Trophoblast cell (in vitro differentiated cells and primary cell): ENCODE results near the gene LDB3.
A peak's percentile ranks its signal among the peaks of the same experiment; 100 is the strongest.

ENCODE experiments used
- DNase-seq, 2 donors: peaks; one replicate each; pipeline ENCODE4 v3.0.0-alpha.2; 2016
- H2AFZ ChIP-seq: 2 replicates; pipeline ENCODE4 v1.6.1; 2013; ENCODE audit warnings: low read length, moderate library complexity, mild to moderate bottlenecking; ENCODE audit not compliant: insufficient read depth, poor library complexity
- H2AK5ac ChIP-seq: 2 replicates; pipeline ENCODE4 v1.6.1; 2013; ENCODE audit warnings: mild to moderate bottlenecking, low read length
- H2BK120ac ChIP-seq: 2 replicates; pipeline ENCODE4 v1.6.1; 2013; ENCODE audit warnings: low read length, mild to moderate bottlenecking, moderate library complexity; ENCODE audit not compliant: insufficient read depth, poor library complexity
- H2BK12ac ChIP-seq: 2 replicates; pipeline ENCODE4 v1.6.1; 2013; ENCODE audit warnings: mild to moderate bottlenecking, low read length, moderate library complexity
- H2BK5ac ChIP-seq: 2 replicates; pipeline ENCODE4 v1.6.1; 2013; ENCODE audit warnings: low read length, low read depth, moderate library complexity, mild to moderate bottlenecking; ENCODE audit not compliant: poor library complexity
- H3K14ac ChIP-seq: 2 replicates; pipeline ENCODE4 v1.6.1; 2013; ENCODE audit warnings: mild to moderate bottlenecking, low read length
- H3K18ac ChIP-seq: 2 replicates; pipeline ENCODE4 v1.6.1; 2013; ENCODE audit warnings: mild to moderate bottlenecking, low read length
- H3K23ac ChIP-seq: 2 replicates; pipeline ENCODE4 v1.6.1; 2013; ENCODE audit warnings: low read length
- H3K27ac ChIP-seq: 2 replicates; pipeline ENCODE4 v1.5.1; 2013; ENCODE audit warnings: low read depth, mild to moderate bottlenecking, inconsistent platforms, low read length, moderate library complexity
- H3K27me3 ChIP-seq: 2 replicates; pipeline ENCODE4 v1.6.1; 2013; ENCODE audit warnings: inconsistent platforms, mild to moderate bottlenecking, low read length, moderate library complexity; ENCODE audit not compliant: insufficient read depth
- H3K36me3 ChIP-seq, 2 experiments: 1 replicate in 1 of 2; 2 replicates in 1 of 2; pipeline ENCODE4 v1.6.1; 2013; ENCODE audit warnings: low read length in 2 of 2, mild to moderate bottlenecking in 2 of 2, moderate library complexity in 1 of 2; ENCODE audit not compliant: insufficient read depth in 2 of 2, control insufficient read depth in 1 of 2
- H3K4ac ChIP-seq: 2 replicates; pipeline ENCODE4 v1.6.1; 2013; ENCODE audit warnings: low read depth, mild to moderate bottlenecking, low read length, moderate library complexity
- H3K4me1 ChIP-seq, 2 experiments: 1 replicate in 1 of 2; 2 replicates in 1 of 2; pipeline ENCODE4 v1.6.1; 2013; ENCODE audit warnings: low read length in 2 of 2, mild to moderate bottlenecking in 2 of 2, moderate library complexity in 1 of 2; ENCODE audit not compliant: insufficient read depth in 2 of 2, control insufficient read depth in 1 of 2
- H3K4me2 ChIP-seq: 2 replicates; pipeline ENCODE4 v1.6.1; 2013; ENCODE audit warnings: inconsistent platforms, mild to moderate bottlenecking, low read length, moderate library complexity
- H3K4me3 ChIP-seq: 2 replicates; pipeline ENCODE4 v1.5.1; 2013; ENCODE audit warnings: mild to moderate bottlenecking, low read depth, low read length, inconsistent platforms
- H3K79me1 ChIP-seq: one replicate; pipeline ENCODE4 v1.6.1; 2013; ENCODE audit warnings: low read length
- H3K79me2 ChIP-seq: 2 replicates; pipeline ENCODE4 v1.6.1; 2013; ENCODE audit warnings: low read length, mild to moderate bottlenecking; ENCODE audit not compliant: control insufficient read depth, insufficient read depth, poor library complexity
- H3K9ac ChIP-seq: 2 replicates; pipeline ENCODE4 v1.6.1; 2013; ENCODE audit warnings: mild to moderate bottlenecking, low read length
- H3K9me3 ChIP-seq: 2 replicates; pipeline ENCODE4 v1.6.1; 2013; ENCODE audit warnings: low read depth, mild to moderate bottlenecking, control low read depth, inconsistent platforms, low read length; ENCODE audit not compliant: insufficient read depth
- H4K12ac ChIP-seq: 2 replicates; pipeline ENCODE4 v1.6.1; 2013; ENCODE audit warnings: low read depth, mild to moderate bottlenecking, low read length, moderate library complexity
- H4K8ac ChIP-seq: 2 replicates; pipeline ENCODE4 v1.6.1; 2013; ENCODE audit warnings: low read depth, mild to moderate bottlenecking, low read length, moderate library complexity
- H4K91ac ChIP-seq: one replicate; pipeline ENCODE4 v1.6.1; 2013; ENCODE audit warnings: low read depth, mild to moderate bottlenecking, low read length, moderate library complexity
- WGBS: extraction: QIAGEN DNeasy Blood & Tissue Kit; methylation state at CpG from one replicate; pipeline ENCODE4 v1.1.7; 2013; ENCODE audit warnings: missing lambda C conversion rate; ENCODE audit not compliant: insufficient read length, insufficient coverage; ENCODE audit errors: extremely low coverage; 5-methylcytosine and 5-hydroxymethylcytosine counted together

The LDB3 gene

GRCh38 chr10:86759073-86759672 lies 90.9 kb downstream of the LDB3 start:
- H3K4ac ChIP-seq = peak overlapping the region; percentile 86
- H3K23ac ChIP-seq = no peak overlapping the region
- peaks cover 0 to 2% of the 10 kb centered on the region in 2 experiments for H3K36me3 ChIP-seq
- no peak overlapping the region for H3K14ac ChIP-seq
- H3K9ac ChIP-seq = no peak overlapping the region
- H3K27ac ChIP-seq = no peak overlapping the region
- no peak overlapping the region for H4K8ac ChIP-seq
- no peaks in the 10 kb centered on the region for H3K9me3 ChIP-seq
- no peak overlapping the region for H3K18ac ChIP-seq
- no CpG with 5 or more reads among the region's 3 CpGs for WGBS
- no peak for DNase-seq
- peak overlapping the region; percentile 64 for H3K4me2 ChIP-seq
- H3K79me2 ChIP-seq = peaks cover 22% of the 10 kb centered on the region
- H2AK5ac ChIP-seq = no peak overlapping the region
- H2BK12ac ChIP-seq = no peak overlapping the region
- no peak overlapping the region for H3K4me3 ChIP-seq
- H2BK120ac ChIP-seq = no peak overlapping the region
- peaks cover 17% of the 10 kb centered on the region for H3K79me1 ChIP-seq
- no peak overlapping the region for H2BK5ac ChIP-seq
- H4K91ac ChIP-seq = no peak overlapping the region
- H3K4me1 ChIP-seq = peaks cover 3 to 5% of the 10 kb centered on the region in 2 experiments
- H3K27me3 ChIP-seq = no peaks in the 10 kb centered on the region
- no peak overlapping the region for H2AFZ ChIP-seq
- no peak overlapping the region for H4K12ac ChIP-seq

- Histone ChIP-seq H2BK12ac (no peak overlapping the region), H3K36me3 (peaks cover 0 to 2% of the 10 kb centered on the region in 2 experiments), H2BK120ac (no peak overlapping the region), H3K27me3 (no peaks in the 10 kb centered on the region), H3K4me3 (no peak overlapping the region), H3K79me2 (peaks cover 6% of the 10 kb centered on the region), H2BK5ac (no peak overlapping the region), H4K8ac (no peak overlapping the region), H3K79me1 (no peaks in the 10 kb centered on the region), H3K23ac (no peak overlapping the region), H2AFZ (no peak overlapping the region), H3K14ac (no peak overlapping the region), H3K18ac (no peak overlapping the region), H3K9me3 (no peaks in the 10 kb centered on the region), H2AK5ac (no peak overlapping the region), H4K12ac (no peak overlapping the region), H3K4me2 (no peak overlapping the region), H3K9ac (no peak overlapping the region), H4K91ac (no peak overlapping the region), H3K27ac (no peak overlapping the region), H3K4ac (peak overlapping the region; percentile 49), H3K4me1 (peaks cover 3 to 5% of the 10 kb centered on the region in 2 experiments)
- DNase-seq = no peak
- no CpG with 5 or more reads among the region's 5 CpGs for WGBS
These were observed 95.1 kb downstream of the LDB3 start for GRCh38 chr10:86763404-86763803.

- no peak overlapping the region for H3K23ac ChIP-seq
- H3K4ac ChIP-seq = no peak overlapping the region
- H3K14ac ChIP-seq = no peak overlapping the region
- H3K9me3 ChIP-seq = no peaks in the 10 kb centered on the region
- H2BK120ac ChIP-seq = no peak overlapping the region
- H3K4me2 ChIP-seq = no peak overlapping the region
- DNase-seq = no peak
- no peak overlapping the region for H4K8ac ChIP-seq
- no peak overlapping the region for H3K9ac ChIP-seq
- H3K4me3 ChIP-seq = no peak overlapping the region
- WGBS = no CpG with 5 or more reads among the region's 2 CpGs
- H3K79me1 ChIP-seq = no peaks in the 10 kb centered on the region
- no peak overlapping the region for H2AK5ac ChIP-seq
- no peak overlapping the region for H4K91ac ChIP-seq
- H2AFZ ChIP-seq = no peak overlapping the region
- no peak overlapping the region for H2BK12ac ChIP-seq
- H3K27ac ChIP-seq = no peak overlapping the region
- no peak overlapping the region for H4K12ac ChIP-seq
- H3K4me1 ChIP-seq = peaks cover 5 to 10% of the 10 kb centered on the region in 2 experiments
- peaks cover 7% of the 10 kb centered on the region for H3K79me2 ChIP-seq
- H3K18ac ChIP-seq = no peak overlapping the region
- H3K36me3 ChIP-seq = peaks cover 0 to 2% of the 10 kb centered on the region in 2 experiments
- no peaks in the 10 kb centered on the region for H3K27me3 ChIP-seq
- H2BK5ac ChIP-seq = no peak overlapping the region
These were observed 97.2 kb downstream of the LDB3 start for GRCh38 chr10:86765548-86765947.

- Histone ChIP-seq H3K4me2 (no peak overlapping the region), H3K23ac (no peak overlapping the region), H4K91ac (no peak overlapping the region), H3K36me3 (no peaks in the 10 kb centered on the region), H2BK12ac (no peak overlapping the region), H3K9me3 (no peaks in the 10 kb centered on the region), H3K4me3 (no peak overlapping the region), H2BK5ac (no peak overlapping the region), H3K9ac (no peak overlapping the region), H3K79me2 (peaks cover 6% of the 10 kb centered on the region), H2BK120ac (no peak overlapping the region), H2AK5ac (no peak overlapping the region), H4K8ac (no peak overlapping the region), H3K27ac (no peak overlapping the region), H3K27me3 (no peaks in the 10 kb centered on the region), H4K12ac (no peak overlapping the region), H3K4ac (peak overlapping the region; percentile 69), H3K18ac (no peak overlapping the region), H3K4me1 (peaks cover 2 to 7% of the 10 kb centered on the region in 2 experiments), H2AFZ (no peak overlapping the region), H3K14ac (no peak overlapping the region), H3K79me1 (no peaks in the 10 kb centered on the region)
- no CpG with 5 or more reads among the region's 1 CpG for WGBS
- no peak for DNase-seq
These were observed 100.2 kb downstream of the LDB3 start for GRCh38 chr10:86768412-86769062.
